Neural cell (in vitro differentiated cells): ENCODE results near the gene CDKL5.

ENCODE experiments used
- EP300 ChIP-seq: fragments of 450-650 bp; conservative IDR thresholded peaks from 2 replicates; pipeline ENCODE4 v1.6.1; 2014; ENCODE audit warnings: antibody characterized with exemption, mild to moderate bottlenecking, moderate library complexity; ENCODE audit not compliant: poor library complexity, severe bottlenecking
- EZH2 ChIP-seq: fragments of 200-600, 300-800 bp; shearing (Covaris generic), sonication (generic); IDR thresholded peaks from 2 replicates; pipeline ENCODE4 v1.6.1; 2014; ENCODE audit warnings: antibody characterized with exemption, low read length, borderline replicate concordance, mild to moderate bottlenecking; ENCODE audit not compliant: insufficient read depth, poor library complexity, severe bottlenecking
- MXI1 ChIP-seq: fragments of 450-650 bp; conservative IDR thresholded peaks from 2 replicates; pipeline ENCODE4 v1.6.1; 2014; ENCODE audit warnings: antibody characterized with exemption, mild to moderate bottlenecking; ENCODE audit not compliant: poor library complexity, severe bottlenecking
- POLR2AphosphoS5 ChIP-seq: IDR thresholded peaks from 2 replicates; pipeline ENCODE4 v1.6.1; 2012
- SMC3 ChIP-seq: fragments of 450-650 bp; conservative IDR thresholded peaks from 2 replicates; pipeline ENCODE4 v1.6.1; 2014; ENCODE audit warnings: antibody characterized with exemption, mild to moderate bottlenecking, moderate library complexity; ENCODE audit not compliant: poor library complexity
- TF ChIP-seq, protein P1 (sequence below): IDR thresholded peaks from 2 replicates; pipeline ENCODE4 v1.6.1; 2012; ENCODE audit warnings: borderline replicate concordance
- TF ChIP-seq, protein P2 (sequence below): fragments of 450-650 bp; IDR thresholded peaks from 2 replicates; pipeline ENCODE4 v1.5.1; 2014; ENCODE audit warnings: antibody characterized with exemption, mild to moderate bottlenecking, moderate library complexity; ENCODE audit not compliant: poor library complexity, severe bottlenecking

DNA sequence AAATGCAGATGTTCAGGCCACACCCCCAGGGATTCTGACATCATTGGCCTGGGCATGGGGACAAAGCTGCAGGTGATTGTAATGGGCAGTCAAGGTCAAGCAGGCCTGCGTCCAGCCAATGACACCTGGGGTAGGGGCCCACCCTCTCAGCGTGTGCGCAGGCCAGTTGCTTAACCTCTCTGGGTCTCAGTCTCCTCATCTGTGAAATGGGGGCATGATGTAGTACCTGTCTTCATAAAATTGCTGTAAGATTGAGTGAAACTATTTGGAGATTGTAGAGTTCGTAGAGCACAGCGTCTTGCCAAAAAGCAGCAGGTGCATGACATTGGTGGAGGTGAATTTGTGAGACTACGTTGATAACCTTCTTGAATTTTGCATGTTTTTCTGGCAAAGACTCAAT, 225.3 kb downstream of the CDKL5 start:
- TF ChIP-seq EP300 (no peak), POLR2AphosphoS5 (no peak), EZH2 (no peak), MXI1 (no peak), SMC3 (no peak)
- TF ChIP-seq, protein P1, sequence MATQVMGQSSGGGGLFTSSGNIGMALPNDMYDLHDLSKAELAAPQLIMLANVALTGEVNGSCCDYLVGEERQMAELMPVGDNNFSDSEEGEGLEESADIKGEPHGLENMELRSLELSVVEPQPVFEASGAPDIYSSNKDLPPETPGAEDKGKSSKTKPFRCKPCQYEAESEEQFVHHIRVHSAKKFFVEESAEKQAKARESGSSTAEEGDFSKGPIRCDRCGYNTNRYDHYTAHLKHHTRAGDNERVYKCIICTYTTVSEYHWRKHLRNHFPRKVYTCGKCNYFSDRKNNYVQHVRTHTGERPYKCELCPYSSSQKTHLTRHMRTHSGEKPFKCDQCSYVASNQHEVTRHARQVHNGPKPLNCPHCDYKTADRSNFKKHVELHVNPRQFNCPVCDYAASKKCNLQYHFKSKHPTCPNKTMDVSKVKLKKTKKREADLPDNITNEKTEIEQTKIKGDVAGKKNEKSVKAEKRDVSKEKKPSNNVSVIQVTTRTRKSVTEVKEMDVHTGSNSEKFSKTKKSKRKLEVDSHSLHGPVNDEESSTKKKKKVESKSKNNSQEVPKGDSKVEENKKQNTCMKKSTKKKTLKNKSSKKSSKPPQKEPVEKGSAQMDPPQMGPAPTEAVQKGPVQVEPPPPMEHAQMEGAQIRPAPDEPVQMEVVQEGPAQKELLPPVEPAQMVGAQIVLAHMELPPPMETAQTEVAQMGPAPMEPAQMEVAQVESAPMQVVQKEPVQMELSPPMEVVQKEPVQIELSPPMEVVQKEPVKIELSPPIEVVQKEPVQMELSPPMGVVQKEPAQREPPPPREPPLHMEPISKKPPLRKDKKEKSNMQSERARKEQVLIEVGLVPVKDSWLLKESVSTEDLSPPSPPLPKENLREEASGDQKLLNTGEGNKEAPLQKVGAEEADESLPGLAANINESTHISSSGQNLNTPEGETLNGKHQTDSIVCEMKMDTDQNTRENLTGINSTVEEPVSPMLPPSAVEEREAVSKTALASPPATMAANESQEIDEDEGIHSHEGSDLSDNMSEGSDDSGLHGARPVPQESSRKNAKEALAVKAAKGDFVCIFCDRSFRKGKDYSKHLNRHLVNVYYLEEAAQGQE, result no peak
- TF ChIP-seq, protein P2, sequence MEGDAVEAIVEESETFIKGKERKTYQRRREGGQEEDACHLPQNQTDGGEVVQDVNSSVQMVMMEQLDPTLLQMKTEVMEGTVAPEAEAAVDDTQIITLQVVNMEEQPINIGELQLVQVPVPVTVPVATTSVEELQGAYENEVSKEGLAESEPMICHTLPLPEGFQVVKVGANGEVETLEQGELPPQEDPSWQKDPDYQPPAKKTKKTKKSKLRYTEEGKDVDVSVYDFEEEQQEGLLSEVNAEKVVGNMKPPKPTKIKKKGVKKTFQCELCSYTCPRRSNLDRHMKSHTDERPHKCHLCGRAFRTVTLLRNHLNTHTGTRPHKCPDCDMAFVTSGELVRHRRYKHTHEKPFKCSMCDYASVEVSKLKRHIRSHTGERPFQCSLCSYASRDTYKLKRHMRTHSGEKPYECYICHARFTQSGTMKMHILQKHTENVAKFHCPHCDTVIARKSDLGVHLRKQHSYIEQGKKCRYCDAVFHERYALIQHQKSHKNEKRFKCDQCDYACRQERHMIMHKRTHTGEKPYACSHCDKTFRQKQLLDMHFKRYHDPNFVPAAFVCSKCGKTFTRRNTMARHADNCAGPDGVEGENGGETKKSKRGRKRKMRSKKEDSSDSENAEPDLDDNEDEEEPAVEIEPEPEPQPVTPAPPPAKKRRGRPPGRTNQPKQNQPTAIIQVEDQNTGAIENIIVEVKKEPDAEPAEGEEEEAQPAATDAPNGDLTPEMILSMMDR, result no peak
